Measurements from ENCODE around the gene NBL1.

NBL1 gene

DNA sequence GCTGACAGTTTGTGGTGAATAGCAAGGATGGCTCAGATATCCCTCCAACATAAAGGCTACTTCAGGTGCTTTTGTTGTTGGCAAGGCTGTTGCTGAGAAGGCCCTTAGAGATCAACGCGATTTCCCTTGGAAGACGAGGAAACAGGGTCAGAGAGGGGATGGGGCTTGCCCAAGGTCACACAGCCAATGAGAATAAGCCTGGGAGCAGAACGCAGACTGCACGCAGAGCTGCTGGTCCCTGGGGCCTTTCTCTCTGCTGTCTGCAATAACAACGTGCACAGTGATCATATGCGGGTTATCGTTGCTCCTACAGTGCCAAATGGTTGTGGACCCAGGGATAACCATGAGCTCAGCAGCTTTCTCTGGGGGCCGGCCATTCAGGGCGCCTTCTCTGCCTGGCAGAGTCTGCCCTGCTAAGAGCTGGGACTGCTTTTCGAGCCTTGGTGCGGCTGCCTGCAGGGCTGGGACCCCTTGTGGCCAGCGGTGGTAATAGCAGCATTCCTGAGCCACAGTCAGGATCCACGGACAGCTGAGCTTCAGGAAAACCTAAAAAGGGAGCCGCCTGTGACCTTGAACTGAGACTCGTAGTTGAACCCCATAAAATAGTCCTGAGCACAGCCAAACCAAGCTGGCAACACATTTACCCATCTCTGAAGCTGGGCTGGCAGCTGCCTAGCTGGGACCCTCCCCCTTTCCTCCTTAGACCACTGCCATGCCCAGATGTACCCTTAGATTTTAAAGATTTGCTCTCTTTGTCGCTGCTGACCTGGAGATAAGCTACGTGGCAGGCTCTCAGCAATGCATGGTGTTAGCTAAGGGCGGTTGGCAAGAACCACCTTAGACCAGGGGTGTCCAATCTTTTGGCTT is 60.4 kb downstream of the NBL1 start:
- peak; percentile 40 to 62 for DNase-seq

GRCh38 chr1:19705464-19705863 is 61.4 kb downstream of the NBL1 start:
- DNase-seq, result no peak

GRCh38 chr1:19706136-19706535 is 62.0 kb downstream of the NBL1 start:
- DNase-seq, result no peak
